ES-I3 (cell line): ENCODE measurements around the gene CHI3L2.

Experiments
- H3K36me3 ChIP-seq: 2 replicates; pipeline ENCODE4 v1.6.1; 2013; ENCODE audit warnings: mild to moderate bottlenecking, low read length, control low read depth, moderate library complexity; ENCODE audit not compliant: insufficient read depth
- H3K4me1 ChIP-seq: 2 replicates; pipeline ENCODE4 v1.6.1; 2013; ENCODE audit warnings: mild to moderate bottlenecking, control low read depth, low read length; ENCODE audit not compliant: insufficient read depth
- H3K9ac ChIP-seq: 2 replicates; pipeline ENCODE4 v1.6.1; 2013; ENCODE audit warnings: low read depth, mild to moderate bottlenecking, low read length, moderate library complexity
- H3K9me3 ChIP-seq: 2 replicates; pipeline ENCODE4 v1.6.1; 2013; ENCODE audit warnings: mild to moderate bottlenecking, low read length, moderate library complexity; ENCODE audit not compliant: control insufficient read depth, insufficient read depth

The CHI3L2 gene

GRCh38 chr1:111238056-111238795 is 10.7 kb downstream of the CHI3L2 start:
- H3K9me3 ChIP-seq, result no peaks in the 10 kb centered on the region
- no peaks in the 10 kb centered on the region for H3K36me3 ChIP-seq

GRCh38 chr1:111241797-111242196 is 14.3 kb downstream of the CHI3L2 start:
- no peak overlapping the region for H3K9ac ChIP-seq
- H3K36me3 ChIP-seq, result no peaks in the 10 kb centered on the region
- no peaks in the 10 kb centered on the region for H3K4me1 ChIP-seq
- no peaks in the 10 kb centered on the region for H3K9me3 ChIP-seq

More at GRCh38 chr1:111238056-111238795, 10.7 kb downstream of the CHI3L2 start:
- no peaks in the 10 kb centered on the region for H3K4me1 ChIP-seq
- H3K9ac ChIP-seq, result no peak overlapping the region

GRCh38 chr1:111242805-111243523 is 15.5 kb downstream of the CHI3L2 start:
- H3K9ac ChIP-seq, result no peak overlapping the region
- H3K4me1 ChIP-seq, result no peaks in the 10 kb centered on the region
- H3K36me3 ChIP-seq, result no peaks in the 10 kb centered on the region
- no peaks in the 10 kb centered on the region for H3K9me3 ChIP-seq

- no peaks in the 10 kb centered on the region for H3K36me3 ChIP-seq
- H3K4me1 ChIP-seq, result no peaks in the 10 kb centered on the region
- H3K9ac ChIP-seq, result no peak overlapping the region
- H3K9me3 ChIP-seq, result no peaks in the 10 kb centered on the region
Measured at GRCh38 chr1:111247125-111247838, 19.8 kb downstream of the CHI3L2 start.

- Histone ChIP-seq H3K4me1 (no peaks in the 10 kb centered on the region), H3K9me3 (no peaks in the 10 kb centered on the region), H3K36me3 (no peaks in the 10 kb centered on the region), H3K9ac (no peak overlapping the region)
Measured at GRCh38 chr1:111249960-111250359, 22.4 kb downstream of the CHI3L2 start.

- H3K36me3 ChIP-seq, result no peaks in the 10 kb centered on the region
- H3K9ac ChIP-seq, result no peak overlapping the region
- no peaks in the 10 kb centered on the region for H3K4me1 ChIP-seq
- H3K9me3 ChIP-seq, result no peaks in the 10 kb centered on the region
Measured at GRCh38 chr1:111251570-111251969, 24.1 kb downstream of the CHI3L2 start.

GRCh38 chr1:111252786-111253185 is 25.3 kb downstream of the CHI3L2 start:
- no peaks in the 10 kb centered on the region for H3K9me3 ChIP-seq
- no peak overlapping the region for H3K9ac ChIP-seq
- H3K4me1 ChIP-seq, result no peaks in the 10 kb centered on the region
- H3K36me3 ChIP-seq, result no peaks in the 10 kb centered on the region

- no peaks in the 10 kb centered on the region for H3K36me3 ChIP-seq
Measured at GRCh38 chr1:111253876-111254275, 26.4 kb downstream of the CHI3L2 start.

GRCh38 chr1:111256988-111257658 is 29.6 kb downstream of the CHI3L2 start:
- Histone ChIP-seq H3K9me3 (no peaks in the 10 kb centered on the region), H3K9ac (no peak overlapping the region), H3K36me3 (no peaks in the 10 kb centered on the region), H3K4me1 (peaks cover 3% of the 10 kb centered on the region; the same call in 1 of the 2 replicates)

More at GRCh38 chr1:111253876-111254275, 26.4 kb downstream of the CHI3L2 start:
- Histone ChIP-seq H3K9me3 (no peaks in the 10 kb centered on the region), H3K4me1 (no peaks in the 10 kb centered on the region), H3K9ac (no peak overlapping the region)

GRCh38 chr1:111267801-111268508 is 40.4 kb downstream of the CHI3L2 start:
- no peak overlapping the region for H3K9ac ChIP-seq
- no peaks in the 10 kb centered on the region for H3K9me3 ChIP-seq
- no peaks in the 10 kb centered on the region for H3K36me3 ChIP-seq
- peaks cover 5% of the 10 kb centered on the region; the same call in 1 of the 2 replicates for H3K4me1 ChIP-seq

GRCh38 chr1:111269825-111270406 is 42.4 kb downstream of the CHI3L2 start:
- H3K9ac ChIP-seq, result no peak overlapping the region
- peaks cover 5% of the 10 kb centered on the region; the same call in 1 of the 2 replicates for H3K4me1 ChIP-seq
- H3K9me3 ChIP-seq, result no peaks in the 10 kb centered on the region
- no peaks in the 10 kb centered on the region for H3K36me3 ChIP-seq

- Histone ChIP-seq H3K4me1 (peaks cover 5% of the 10 kb centered on the region; the same call in 1 of the 2 replicates), H3K36me3 (no peaks in the 10 kb centered on the region), H3K9ac (no peak overlapping the region), H3K9me3 (no peaks in the 10 kb centered on the region)
Measured at GRCh38 chr1:111270771-111271463, 43.4 kb downstream of the CHI3L2 start.

- Histone ChIP-seq H3K9me3 (no peaks in the 10 kb centered on the region), H3K36me3 (no peaks in the 10 kb centered on the region), H3K4me1 (peaks cover 5% of the 10 kb centered on the region; the same call in 1 of the 2 replicates), H3K9ac (no peak overlapping the region)
Measured at GRCh38 chr1:111271464-111271801, 43.9 kb downstream of the CHI3L2 start.
